Activated T-cell treated with anti-CD3 and anti-CD28 coated beads, Interleukin-2, amount 50 U/mL, for 1 hour (primary cell): ENCODE measurements around the gene LRRC46.

Source experiments
- DNase-seq: peaks from one replicate; pipeline ENCODE4 v3.0.0-alpha.2; 2020

The LRRC46 gene

GRCh38 chr17:47853616-47854015, 22.1 kb downstream of the LRRC46 start:
- DNase-seq, result no peak

DNA sequence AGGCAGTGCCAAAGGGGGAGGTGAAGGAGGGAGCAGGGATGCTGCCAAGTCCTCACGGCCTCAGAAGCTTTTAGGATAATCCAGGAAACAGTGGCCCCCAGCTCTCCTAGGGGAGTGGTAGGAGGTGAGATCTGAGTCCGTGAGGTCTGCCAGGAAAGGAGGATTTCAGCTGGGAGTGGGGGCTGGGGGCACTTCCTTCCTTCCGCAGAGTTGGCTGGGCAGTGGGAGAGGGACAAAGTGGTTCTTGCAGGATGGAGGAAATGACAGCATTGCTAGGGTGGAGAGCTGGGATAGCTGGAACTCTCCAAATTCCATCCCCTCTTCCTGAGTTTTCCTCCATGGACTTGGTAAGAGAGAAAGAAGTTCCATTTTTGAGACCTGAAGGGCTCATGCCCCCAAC, 24.3 kb downstream of the LRRC46 start:
- DNase-seq, result no peak

DNA sequence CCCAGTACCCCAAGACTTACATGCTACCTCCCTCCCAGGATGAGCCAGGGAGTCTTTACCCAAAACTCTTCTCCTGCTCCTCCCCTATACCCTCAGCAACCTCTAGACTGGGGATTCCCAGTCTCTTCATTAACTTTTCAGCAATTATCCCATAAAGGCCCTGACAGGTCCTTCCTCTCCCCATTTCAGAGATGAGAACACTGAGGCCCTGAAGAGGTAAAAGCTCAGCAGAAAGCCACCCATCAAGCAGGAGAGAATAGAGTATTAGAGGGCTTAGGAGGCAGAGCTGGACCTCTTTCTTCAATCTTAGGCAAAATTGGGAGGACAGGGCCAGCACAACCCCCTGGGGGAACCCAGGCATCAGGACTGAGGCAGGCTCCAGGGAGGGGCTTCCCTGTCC, 25.4 kb downstream of the LRRC46 start:
- no peak for DNase-seq

GRCh38 chr17:47857551-47858455, 26.3 kb downstream of the LRRC46 start:
- DNase-seq, result no peak

- DNase-seq, result no peak
These were observed 28.9 kb downstream of the LRRC46 start for GRCh38 chr17:47860386-47860785.

GRCh38 chr17:47862621-47863440, 31.4 kb downstream of the LRRC46 start:
- no peak for DNase-seq

GRCh38 chr17:47864791-47865216, 33.3 kb downstream of the LRRC46 start:
- no peak for DNase-seq

GRCh38 chr17:47866941-47867340, 35.5 kb downstream of the LRRC46 start:
- DNase-seq, result no peak

GRCh38 chr17:47867813-47868533, 36.5 kb downstream of the LRRC46 start:
- no peak for DNase-seq

GRCh38 chr17:47869114-47869513, 37.6 kb downstream of the LRRC46 start:
- no peak for DNase-seq

- DNase-seq, result no peak
These were observed 38.6 kb downstream of the LRRC46 start for GRCh38 chr17:47870056-47870455.

DNA sequence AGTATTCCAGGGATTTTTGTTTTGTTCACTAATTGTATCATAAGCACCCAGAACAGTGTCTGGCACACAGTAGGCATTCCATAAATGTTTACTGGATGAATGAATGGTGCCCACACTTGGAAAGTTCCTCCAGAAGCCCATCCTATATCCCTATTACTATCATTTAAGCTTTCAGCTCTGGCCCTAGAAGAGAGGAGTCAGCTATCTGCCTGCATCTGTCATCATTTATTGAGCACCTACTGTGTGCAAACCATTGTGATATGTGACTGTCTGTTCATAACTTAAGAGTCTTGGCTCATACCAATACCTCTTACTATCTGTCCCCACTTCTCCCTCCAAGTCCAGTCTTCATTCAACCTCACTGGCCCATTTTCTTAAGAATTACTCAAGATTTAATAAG, 39.6 kb downstream of the LRRC46 start:
- no peak for DNase-seq

GRCh38 chr17:47872019-47872650, 40.7 kb downstream of the LRRC46 start:
- DNase-seq, result no peak

GRCh38 chr17:47872651-47873161, 41.2 kb downstream of the LRRC46 start:
- DNase-seq, result no peak

DNA sequence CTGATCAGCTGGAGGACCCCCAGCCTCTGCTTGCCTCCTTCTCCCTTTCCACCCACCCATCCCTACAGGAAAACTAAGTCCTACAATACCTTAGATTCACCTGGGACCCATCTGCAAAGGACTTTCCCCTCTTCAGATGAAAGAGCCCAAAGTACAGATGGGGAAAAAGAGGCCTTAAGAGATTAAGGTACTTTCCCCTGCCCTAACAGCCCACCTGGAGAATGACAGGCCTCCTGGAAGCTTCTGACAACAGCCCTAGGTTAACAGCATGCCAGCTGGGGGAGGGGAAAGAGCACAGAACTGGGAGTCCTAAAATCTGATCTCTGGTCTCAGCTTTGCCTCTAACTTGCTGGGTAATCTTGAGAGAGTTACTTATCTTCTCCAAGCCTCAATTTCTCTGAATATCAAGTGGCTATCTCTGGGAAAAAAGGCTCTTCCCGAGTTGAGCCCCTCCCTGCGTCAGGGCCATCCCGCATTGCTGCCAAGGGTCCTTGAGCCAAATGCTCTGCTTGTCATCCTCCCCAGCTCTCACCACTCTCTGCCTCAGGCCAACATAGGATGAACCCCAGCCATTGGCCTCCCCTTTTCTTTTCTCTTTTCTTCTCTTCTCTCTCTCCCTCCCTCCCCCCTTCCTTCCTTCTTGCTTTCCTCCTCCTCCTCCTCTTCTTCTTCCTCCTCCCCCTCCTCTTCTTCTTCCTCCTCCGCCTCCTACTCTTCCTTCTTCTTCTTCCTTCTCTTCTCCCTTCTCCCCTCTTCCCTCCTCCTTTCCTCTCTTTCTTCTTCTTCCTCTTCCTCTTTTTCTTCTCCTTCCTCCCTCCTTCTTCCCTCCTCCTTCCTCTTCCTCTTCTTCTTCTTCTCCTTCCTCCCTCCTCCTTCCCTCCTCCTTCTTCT, 42.0 kb downstream of the LRRC46 start:
- DNase-seq, result no peak

- no peak for DNase-seq
These were observed 43.8 kb downstream of the LRRC46 start for GRCh38 chr17:47875011-47875985.

- DNase-seq, result no peak
These were observed 46.0 kb downstream of the LRRC46 start for GRCh38 chr17:47877368-47878034.

- DNase-seq, result no peak
These were observed 46.9 kb downstream of the LRRC46 start for GRCh38 chr17:47878203-47879027.
